GM23338 (cell line): ENCODE measurements around the gene HCFC2. TPM values are rescaled to one million over a fixed set of nuclear protein-coding genes. Genes with fewer than 3 reads are reported as not detected.

Experiments
- ATAC-seq: fragments of 200-7000 bp; cut with Tn5 transposase; 3 replicates; pipeline ENCODE4 v1.9.1; 2020
- DNase-seq: peaks from one replicate; pipeline ENCODE4 v3.0.0-alpha.2; 2015; ENCODE audit warnings: low spot score
- H2AFZ ChIP-seq: fragments of 200-600 bp; sonication (generic); 2 replicates; pipeline ENCODE4 v1.8.0; 2016; ENCODE audit warnings: antibody characterized with exemption, mild to moderate bottlenecking, moderate library complexity
- H3F3A ChIP-seq: fragments of 200-600 bp; sonication (generic); replicated peaks from 2 replicates; pipeline ENCODE4 v1.8.0; 2017; ENCODE audit warnings: antibody characterized with exemption, mixed run types, low read depth
- H3K27ac ChIP-seq: fragments of 200-600 bp; sonication (generic); 2 replicates; pipeline ENCODE4 v1.6.1; 2016; ENCODE audit warnings: low read depth
- H3K27me3 ChIP-seq: fragments of 200-600 bp; sonication (generic); 2 replicates; pipeline ENCODE4 v1.8.0; 2016; ENCODE audit warnings: mild to moderate bottlenecking, mixed run types, moderate library complexity; ENCODE audit not compliant: insufficient read depth
- H3K36me3 ChIP-seq: fragments of 200-600 bp; sonication (generic); 2 replicates; pipeline ENCODE4 v1.8.0; 2016; ENCODE audit warnings: mild to moderate bottlenecking; ENCODE audit not compliant: insufficient read depth
- H3K4me1 ChIP-seq: fragments of 200-600 bp; sonication (generic); 2 replicates; pipeline ENCODE4 v1.8.0; 2016; ENCODE audit warnings: mild to moderate bottlenecking, moderate library complexity; ENCODE audit not compliant: insufficient read depth
- H3K4me2 ChIP-seq: fragments of 200-600 bp; sonication (generic); 2 replicates; pipeline ENCODE4 v1.7.1; 2017; ENCODE audit warnings: mixed run types
- H3K4me3 ChIP-seq: fragments of 200-600 bp; sonication (generic); 2 replicates; pipeline ENCODE4 v1.6.1; 2016; ENCODE audit warnings: mixed run types
- H3K79me2 ChIP-seq: fragments of 200-600 bp; sonication (generic); replicated peaks from 2 replicates; pipeline ENCODE4 v1.8.0; 2017; ENCODE audit warnings: mild to moderate bottlenecking; ENCODE audit not compliant: insufficient read depth
- H3K9me2 ChIP-seq: fragments of 200-600 bp; sonication (generic); 2 replicates; pipeline ENCODE4 v1.8.0; 2017; ENCODE audit not compliant: insufficient read depth
- H4K20me1 ChIP-seq: fragments of 200-600 bp; sonication (generic); replicated peaks from 2 replicates; pipeline ENCODE4 v1.8.0; 2017; ENCODE audit warnings: mild to moderate bottlenecking; ENCODE audit not compliant: insufficient read depth
- H3K27ac Mint-ChIP-seq: 2 replicates; pipeline ENCODE4 v1.8.0; 2020; ENCODE audit warnings: inconsistent platforms, mild to moderate bottlenecking, moderate library complexity, mixed read lengths
- H3K27me3 Mint-ChIP-seq: 3 replicates; pipeline ENCODE4 v1.8.0; 2022; ENCODE audit warnings: low read depth, mild to moderate bottlenecking, moderate library complexity, mixed read lengths, inconsistent platforms; ENCODE audit not compliant: insufficient read depth, poor library complexity
- H3K36me3 Mint-ChIP-seq: 3 replicates; pipeline ENCODE4 v1.8.0; 2021; ENCODE audit warnings: low read depth, mild to moderate bottlenecking, inconsistent platforms, moderate library complexity, mixed read lengths
- H3K4me1 Mint-ChIP-seq: 3 replicates; pipeline ENCODE4 v1.8.0; 2020; ENCODE audit warnings: mild to moderate bottlenecking, inconsistent platforms, mixed read lengths
- H3K4me3 Mint-ChIP-seq: 3 replicates; pipeline ENCODE4 v1.8.0; 2021; ENCODE audit warnings: moderate library complexity, mild to moderate bottlenecking, inconsistent platforms, mixed read lengths
- H3K9me3 Mint-ChIP-seq: 3 replicates; pipeline ENCODE4 v1.8.0; 2020; ENCODE audit warnings: moderate library complexity, mild to moderate bottlenecking, inconsistent platforms, mixed read lengths
- CREB1 ChIP-seq: fragments of 250-450 bp; sonication (Bioruptor Pico); IDR thresholded peaks from 2 replicates; pipeline ENCODE4 v1.5.0; 2020; ENCODE audit warnings: low read depth, mild to moderate bottlenecking, moderate library complexity
- EZH2 ChIP-seq: fragments of 200-600 bp; sonication (generic); IDR thresholded peaks from one replicate; pipeline ENCODE4 v1.8.0; 2017; ENCODE audit warnings: antibody characterized with exemption, mild to moderate bottlenecking, low read depth; ENCODE audit not compliant: unreplicated experiment
- EZH2phosphoT487 ChIP-seq: fragments of 200-600 bp; sonication (generic); IDR thresholded peaks from one replicate; pipeline ENCODE4 v1.8.1; 2018; ENCODE audit warnings: antibody characterized with exemption; ENCODE audit not compliant: unreplicated experiment
- NANOG ChIP-seq: IDR thresholded peaks from 2 replicates; pipeline ENCODE4 v1.6.1; 2016; ENCODE audit warnings: antibody characterized with exemption, borderline replicate concordance
- POLR2AphosphoS5 ChIP-seq: IDR thresholded peaks from 2 replicates; pipeline ENCODE4 v1.6.1; 2016; ENCODE audit warnings: antibody characterized with exemption, low read depth
- REST ChIP-seq: IDR thresholded peaks from one replicate; pipeline ENCODE4 v1.6.1; 2018; ENCODE audit warnings: antibody characterized with exemption; ENCODE audit not compliant: unreplicated experiment
- STAT1 ChIP-seq: IDR thresholded peaks from one replicate; pipeline ENCODE4 v1.6.1; 2016; ENCODE audit warnings: antibody characterized with exemption; ENCODE audit not compliant: unreplicated experiment
- ZNF114 ChIP-seq: fragments of 250-450 bp; sonication (Bioruptor Pico); IDR thresholded peaks from 2 replicates; pipeline ENCODE4 v1.5.0; 2020; ENCODE audit warnings: mild to moderate bottlenecking, moderate library complexity
- ZNF331 ChIP-seq: fragments of 250-450 bp; sonication (Bioruptor Pico); IDR thresholded peaks from 2 replicates; pipeline ENCODE4 v1.5.0; 2020; ENCODE audit warnings: low read depth, mild to moderate bottlenecking, moderate library complexity
- polyA plus RNA-seq: library from polyadenylated mRNA; unstranded; fragments of >200 nt; fragmentation: Nextera tagmentation; extraction: Ambion mirVana; gene quantifications from 2 replicates; pipeline ENCODE4 v1.2.1, GENCODE V29; 2016
- total RNA-seq: library from RNA; depleted of rRNA; stranded (reverse); fragments of >200 nt; shearing (Covaris generic); gene quantifications from 2 replicates; pipeline ENCODE4 v1.2.3, GENCODE V29; 2014
- TF ChIP-seq, protein P1 (sequence below): fragments of 250-450 bp; sonication (Bioruptor Pico); IDR thresholded peaks from 2 replicates; pipeline ENCODE4 v1.5.0; 2020; ENCODE audit warnings: mild to moderate bottlenecking, moderate library complexity

Gene HCFC2
- total and polyA plus RNA-seq, 2 experiments from 2014 or later = 1.9 to 2.5 TPM

GRCh38 chr12:104094284-104094683 lies 30.0 kb downstream of the HCFC2 start:
- peaks cover 5% of the 10 kb centered on the region for H3K36me3 Mint-ChIP-seq
- Histone ChIP-seq H3K4me3 (no peak overlapping the region), H3K27ac (no peak overlapping the region), H2AFZ (no peak overlapping the region), H3K79me2 (no peaks in the 10 kb centered on the region), H3K27me3 (no peaks in the 10 kb centered on the region), H3K4me1 (no peaks in the 10 kb centered on the region), H3F3A (no peaks in the 10 kb centered on the region), H3K9me2 (no peaks in the 10 kb centered on the region), H3K4me2 (no peak overlapping the region), H3K36me3 (no peaks in the 10 kb centered on the region), H4K20me1 (no peaks in the 10 kb centered on the region)
- no peaks in the 10 kb centered on the region for H3K4me1 Mint-ChIP-seq
- no peaks in the 10 kb centered on the region for H3K9me3 Mint-ChIP-seq
- no peak for DNase-seq
- H3K27ac Mint-ChIP-seq = no peak overlapping the region
- ATAC-seq = no peak
- peaks cover 2% of the 10 kb centered on the region for H3K27me3 Mint-ChIP-seq
- TF ChIP-seq EZH2phosphoT487 (no peak), EZH2 (no peak), STAT1 (no peak), ZNF331 (no peak), NANOG (no peak), REST (no peak), CREB1 (CRISPR knock-in tag) (no peak), ZNF114 (CRISPR knock-in tag) (no peak), POLR2AphosphoS5 (no peak)
- TF ChIP-seq, protein P1, sequence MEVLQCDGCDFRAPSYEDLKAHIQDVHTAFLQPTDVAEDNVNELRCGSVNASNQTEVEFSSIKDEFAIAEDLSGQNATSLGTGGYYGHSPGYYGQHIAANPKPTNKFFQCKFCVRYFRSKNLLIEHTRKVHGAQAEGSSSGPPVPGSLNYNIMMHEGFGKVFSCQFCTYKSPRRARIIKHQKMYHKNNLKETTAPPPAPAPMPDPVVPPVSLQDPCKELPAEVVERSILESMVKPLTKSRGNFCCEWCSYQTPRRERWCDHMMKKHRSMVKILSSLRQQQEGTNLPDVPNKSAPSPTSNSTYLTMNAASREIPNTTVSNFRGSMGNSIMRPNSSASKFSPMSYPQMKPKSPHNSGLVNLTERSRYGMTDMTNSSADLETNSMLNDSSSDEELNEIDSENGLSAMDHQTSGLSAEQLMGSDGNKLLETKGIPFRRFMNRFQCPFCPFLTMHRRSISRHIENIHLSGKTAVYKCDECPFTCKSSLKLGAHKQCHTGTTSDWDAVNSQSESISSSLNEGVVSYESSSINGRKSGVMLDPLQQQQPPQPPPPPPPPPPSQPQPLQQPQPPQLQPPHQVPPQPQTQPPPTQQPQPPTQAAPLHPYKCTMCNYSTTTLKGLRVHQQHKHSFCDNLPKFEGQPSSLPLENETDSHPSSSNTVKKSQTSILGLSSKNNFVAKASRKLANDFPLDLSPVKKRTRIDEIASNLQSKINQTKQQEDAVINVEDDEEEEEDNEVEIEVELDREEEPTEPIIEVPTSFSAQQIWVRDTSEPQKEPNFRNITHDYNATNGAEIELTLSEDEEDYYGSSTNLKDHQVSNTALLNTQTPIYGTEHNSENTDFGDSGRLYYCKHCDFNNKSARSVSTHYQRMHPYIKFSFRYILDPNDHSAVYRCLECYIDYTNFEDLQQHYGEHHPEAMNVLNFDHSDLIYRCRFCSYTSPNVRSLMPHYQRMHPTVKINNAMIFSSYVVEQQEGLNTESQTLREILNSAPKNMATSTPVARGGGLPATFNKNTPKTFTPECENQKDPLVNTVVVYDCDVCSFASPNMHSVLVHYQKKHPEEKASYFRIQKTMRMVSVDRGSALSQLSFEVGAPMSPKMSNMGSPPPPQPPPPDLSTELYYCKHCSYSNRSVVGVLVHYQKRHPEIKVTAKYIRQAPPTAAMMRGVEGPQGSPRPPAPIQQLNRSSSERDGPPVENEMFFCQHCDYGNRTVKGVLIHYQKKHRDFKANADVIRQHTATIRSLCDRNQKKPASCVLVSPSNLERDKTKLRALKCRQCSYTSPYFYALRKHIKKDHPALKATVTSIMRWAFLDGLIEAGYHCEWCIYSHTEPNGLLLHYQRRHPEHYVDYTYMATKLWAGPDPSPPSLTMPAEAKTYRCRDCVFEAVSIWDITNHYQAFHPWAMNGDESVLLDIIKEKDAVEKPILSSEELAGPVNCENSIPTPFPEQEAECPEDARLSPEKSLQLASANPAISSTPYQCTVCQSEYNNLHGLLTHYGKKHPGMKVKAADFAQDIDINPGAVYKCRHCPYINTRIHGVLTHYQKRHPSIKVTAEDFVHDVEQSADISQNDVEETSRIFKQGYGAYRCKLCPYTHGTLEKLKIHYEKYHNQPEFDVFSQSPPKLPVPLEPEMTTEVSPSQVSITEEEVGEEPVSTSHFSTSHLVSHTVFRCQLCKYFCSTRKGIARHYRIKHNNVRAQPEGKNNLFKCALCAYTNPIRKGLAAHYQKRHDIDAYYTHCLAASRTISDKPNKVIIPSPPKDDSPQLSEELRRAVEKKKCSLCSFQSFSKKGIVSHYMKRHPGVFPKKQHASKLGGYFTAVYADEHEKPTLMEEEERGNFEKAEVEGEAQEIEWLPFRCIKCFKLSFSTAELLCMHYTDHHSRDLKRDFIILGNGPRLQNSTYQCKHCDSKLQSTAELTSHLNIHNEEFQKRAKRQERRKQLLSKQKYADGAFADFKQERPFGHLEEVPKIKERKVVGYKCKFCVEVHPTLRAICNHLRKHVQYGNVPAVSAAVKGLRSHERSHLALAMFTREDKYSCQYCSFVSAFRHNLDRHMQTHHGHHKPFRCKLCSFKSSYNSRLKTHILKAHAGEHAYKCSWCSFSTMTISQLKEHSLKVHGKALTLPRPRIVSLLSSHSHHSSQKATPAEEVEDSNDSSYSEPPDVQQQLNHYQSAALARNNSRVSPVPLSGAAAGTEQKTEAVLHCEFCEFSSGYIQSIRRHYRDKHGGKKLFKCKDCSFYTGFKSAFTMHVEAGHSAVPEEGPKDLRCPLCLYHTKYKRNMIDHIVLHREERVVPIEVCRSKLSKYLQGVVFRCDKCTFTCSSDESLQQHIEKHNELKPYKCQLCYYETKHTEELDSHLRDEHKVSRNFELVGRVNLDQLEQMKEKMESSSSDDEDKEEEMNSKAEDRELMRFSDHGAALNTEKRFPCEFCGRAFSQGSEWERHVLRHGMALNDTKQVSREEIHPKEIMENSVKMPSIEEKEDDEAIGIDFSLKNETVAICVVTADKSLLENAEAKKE (CRISPR knock-in tag) = no peak
- H3K4me3 Mint-ChIP-seq = no peak overlapping the region
